ENCODE data around the gene BARX1.

DNA sequence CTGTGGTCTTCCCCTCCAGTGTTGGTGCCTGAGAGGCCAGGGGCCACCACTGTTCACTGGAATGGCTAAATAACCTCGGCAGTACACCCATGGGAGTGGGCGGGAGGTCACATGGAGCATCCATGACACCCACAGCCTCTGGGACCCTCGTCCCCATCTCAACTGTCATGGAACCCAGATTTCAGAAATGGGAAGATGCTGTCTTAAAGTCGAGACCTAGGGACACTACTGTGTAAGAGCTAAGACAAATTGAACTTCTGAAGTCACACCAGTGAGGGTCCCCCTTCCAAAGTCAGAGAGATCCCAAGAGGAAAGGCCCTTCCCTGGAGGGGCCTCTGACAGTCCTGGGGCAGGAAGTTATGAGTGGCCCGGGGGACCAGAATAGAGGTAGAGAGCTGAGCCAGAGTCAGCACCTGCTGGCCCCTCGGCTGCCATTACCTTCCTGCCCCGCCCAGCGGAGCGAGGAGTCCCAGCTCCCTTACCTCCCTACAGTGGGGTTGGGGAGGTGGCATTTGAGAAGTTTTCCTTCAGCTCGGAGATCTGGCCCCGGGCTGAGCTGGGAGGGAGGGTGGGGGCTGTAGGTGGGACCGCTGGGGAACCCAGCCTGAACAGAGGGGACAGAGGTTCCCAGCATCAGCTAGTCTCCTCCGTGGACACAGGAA, 7.6 kb downstream of the BARX1 start:
- TF ChIP-seq, protein P1, sequence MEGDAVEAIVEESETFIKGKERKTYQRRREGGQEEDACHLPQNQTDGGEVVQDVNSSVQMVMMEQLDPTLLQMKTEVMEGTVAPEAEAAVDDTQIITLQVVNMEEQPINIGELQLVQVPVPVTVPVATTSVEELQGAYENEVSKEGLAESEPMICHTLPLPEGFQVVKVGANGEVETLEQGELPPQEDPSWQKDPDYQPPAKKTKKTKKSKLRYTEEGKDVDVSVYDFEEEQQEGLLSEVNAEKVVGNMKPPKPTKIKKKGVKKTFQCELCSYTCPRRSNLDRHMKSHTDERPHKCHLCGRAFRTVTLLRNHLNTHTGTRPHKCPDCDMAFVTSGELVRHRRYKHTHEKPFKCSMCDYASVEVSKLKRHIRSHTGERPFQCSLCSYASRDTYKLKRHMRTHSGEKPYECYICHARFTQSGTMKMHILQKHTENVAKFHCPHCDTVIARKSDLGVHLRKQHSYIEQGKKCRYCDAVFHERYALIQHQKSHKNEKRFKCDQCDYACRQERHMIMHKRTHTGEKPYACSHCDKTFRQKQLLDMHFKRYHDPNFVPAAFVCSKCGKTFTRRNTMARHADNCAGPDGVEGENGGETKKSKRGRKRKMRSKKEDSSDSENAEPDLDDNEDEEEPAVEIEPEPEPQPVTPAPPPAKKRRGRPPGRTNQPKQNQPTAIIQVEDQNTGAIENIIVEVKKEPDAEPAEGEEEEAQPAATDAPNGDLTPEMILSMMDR (IDR thresholded peaks at IDR 0.05): no peak
- TF ChIP-seq POLR2A (IDR thresholded peaks at IDR 0.05) (no peak), POLR2AphosphoS5 (IDR thresholded peaks at IDR 0.05; ENCODE audit: insufficient read depth in 1 of 2, low read depth in 1 of 2) (no peak)

Data from vagina (tissue), 2 donors.